ENCODE measurements around the gene TNFAIP1. TPM values are rescaled to one million over a fixed set of nuclear protein-coding genes. Genes with fewer than 3 reads are reported as not detected.

TNFAIP1 gene
- total RNA-seq, 1 experiment from 2014 or later, result 21.3 TPM

- no peak for TF ChIP-seq E2F5 (CRISPR knock-in tag; IDR thresholded peaks at IDR 0.05)
- TF ChIP-seq ZNF425 (CRISPR knock-in tag; conservative IDR thresholded peaks at IDR 0.05), result no peak
- TF ChIP-seq NFE2L1 (CRISPR knock-in tag; IDR thresholded peaks at IDR 0.05), result no peak
- TF ChIP-seq AR (CRISPR knock-in tag; IDR thresholded peaks at IDR 0.05), result no peak
- no peak for TF ChIP-seq JUN (CRISPR knock-in tag; IDR thresholded peaks at IDR 0.05)
- TF ChIP-seq ZNF219 (CRISPR knock-in tag; IDR thresholded peaks at IDR 0.05; ENCODE audit: borderline replicate concordance), result no peak
- no peak for TF ChIP-seq IRF2 (CRISPR knock-in tag; IDR thresholded peaks at IDR 0.05; ENCODE audit: borderline replicate concordance, low read depth)
- peak; percentile 53; the same call in 1 of the 2 replicates for TF ChIP-seq ATF2 (CRISPR knock-in tag; IDR thresholded peaks at IDR 0.05; ENCODE audit: borderline replicate concordance, low read depth)
- TF ChIP-seq RELA (CRISPR knock-in tag; IDR thresholded peaks at IDR 0.05; ENCODE audit: borderline replicate concordance), result no peak
- no peak for TF ChIP-seq ZNF671 (CRISPR knock-in tag; IDR thresholded peaks at IDR 0.05)
- TF ChIP-seq TP53 (CRISPR knock-in tag; IDR thresholded peaks at IDR 0.05), result no peak
- no peak for TF ChIP-seq RORB (CRISPR knock-in tag; IDR thresholded peaks at IDR 0.05)
- no peak for TF ChIP-seq GTF2I (CRISPR knock-in tag; conservative IDR thresholded peaks at IDR 0.05)
- peak; percentile 77; the same call in 1 of the 2 replicates for TF ChIP-seq FOXP4 (CRISPR knock-in tag; IDR thresholded peaks at IDR 0.05)
- no peak for TF ChIP-seq JAZF1 (CRISPR knock-in tag; IDR thresholded peaks at IDR 0.05)
- no peak for TF ChIP-seq SMAD3 (CRISPR knock-in tag; IDR thresholded peaks at IDR 0.05; ENCODE audit: borderline replicate concordance)
- TF ChIP-seq TCF7 (CRISPR knock-in tag; IDR thresholded peaks at IDR 0.05; ENCODE audit: low read depth), result no peak
- no peak for TF ChIP-seq ZNF396 (CRISPR knock-in tag; IDR thresholded peaks at IDR 0.05; ENCODE audit: borderline replicate concordance)
- TF ChIP-seq SMAD4 (CRISPR knock-in tag; IDR thresholded peaks at IDR 0.05), result no peak
- peak; percentile 47; the same call in 1 of the 2 replicates for TF ChIP-seq HMGA2 (CRISPR knock-in tag; IDR thresholded peaks at IDR 0.05)
- no peak for TF ChIP-seq AFF4 (CRISPR knock-in tag; IDR thresholded peaks at IDR 0.05; ENCODE audit: borderline replicate concordance)
- no peak for TF ChIP-seq KAT7 (CRISPR knock-in tag; IDR thresholded peaks at IDR 0.05; ENCODE audit: borderline replicate concordance)
- TF ChIP-seq IRF1 (CRISPR knock-in tag; IDR thresholded peaks at IDR 0.05), result no peak
- TF ChIP-seq NR3C1 (CRISPR knock-in tag; conservative IDR thresholded peaks at IDR 0.05; ENCODE audit: low read depth), result no peak
- no peak for TF ChIP-seq OVOL2 (CRISPR knock-in tag; IDR thresholded peaks at IDR 0.05; ENCODE audit: borderline replicate concordance)
- peak; percentile 100 for TF ChIP-seq FOXK1 (CRISPR knock-in tag; IDR thresholded peaks at IDR 0.05)
These were observed at the start of gene TNFAIP1, which contains the start of gene IFT20 (continued) for GRCh38 chr17:28335201-28335958.

All from WTC11 (cell line).